ENCODE results near the gene TBKBP1.
A peak's percentile ranks its signal among the peaks of the same experiment; 100 is the strongest.

The TBKBP1 gene

DNA sequence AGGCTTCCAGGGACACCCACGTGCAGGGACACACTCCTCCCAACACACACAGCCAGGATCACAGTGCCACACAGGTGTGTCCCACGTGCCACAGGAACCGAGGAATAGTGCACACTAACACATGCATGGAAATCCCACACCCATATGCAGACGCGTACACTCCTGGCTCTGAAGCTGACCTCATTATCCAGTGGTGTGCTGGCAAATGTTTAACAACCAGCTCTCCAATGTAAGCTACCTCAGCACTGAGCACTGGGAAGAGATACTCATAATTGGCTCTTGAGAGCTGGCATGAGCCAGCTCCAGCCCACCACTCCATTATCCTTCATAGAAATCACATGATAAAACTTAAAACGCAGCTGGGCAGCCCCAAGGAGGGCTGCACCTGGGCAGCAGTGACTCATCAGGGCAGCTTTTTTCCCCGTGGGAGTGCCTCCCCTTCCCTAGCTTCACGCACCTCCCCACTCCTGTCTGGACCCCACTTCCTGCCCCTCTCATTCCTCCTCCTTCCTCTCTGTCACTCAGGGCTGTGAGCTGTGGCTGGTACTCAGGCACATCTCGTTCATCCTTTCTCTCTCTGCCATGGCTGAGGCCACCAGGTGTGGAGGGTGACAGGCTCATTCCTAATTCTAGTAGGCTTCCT lies 24.1 kb downstream of the TBKBP1 start:
- peak; percentile 49 for DNase-seq (ENCODE audit: low read depth)
- TF ChIP-seq CTCF (IDR thresholded peaks at IDR 0.05; ENCODE audit: low read depth, low read length) (no peak), POLR2A (IDR thresholded peaks at IDR 0.05; ENCODE audit: extremely low read depth, insufficient read length) (no peak), MYC (IDR thresholded peaks at IDR 0.05; ENCODE audit: low read depth, low read length) (no peak)
- TF ChIP-seq, protein P1, sequence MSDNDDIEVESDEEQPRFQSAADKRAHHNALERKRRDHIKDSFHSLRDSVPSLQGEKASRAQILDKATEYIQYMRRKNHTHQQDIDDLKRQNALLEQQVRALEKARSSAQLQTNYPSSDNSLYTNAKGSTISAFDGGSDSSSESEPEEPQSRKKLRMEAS (IDR thresholded peaks at IDR 0.05; ENCODE audit: low read depth, low read length), result no peak
- H3K4me3 ChIP-seq (ENCODE audit: low read depth, low read length), result no peak overlapping the region

DNA sequence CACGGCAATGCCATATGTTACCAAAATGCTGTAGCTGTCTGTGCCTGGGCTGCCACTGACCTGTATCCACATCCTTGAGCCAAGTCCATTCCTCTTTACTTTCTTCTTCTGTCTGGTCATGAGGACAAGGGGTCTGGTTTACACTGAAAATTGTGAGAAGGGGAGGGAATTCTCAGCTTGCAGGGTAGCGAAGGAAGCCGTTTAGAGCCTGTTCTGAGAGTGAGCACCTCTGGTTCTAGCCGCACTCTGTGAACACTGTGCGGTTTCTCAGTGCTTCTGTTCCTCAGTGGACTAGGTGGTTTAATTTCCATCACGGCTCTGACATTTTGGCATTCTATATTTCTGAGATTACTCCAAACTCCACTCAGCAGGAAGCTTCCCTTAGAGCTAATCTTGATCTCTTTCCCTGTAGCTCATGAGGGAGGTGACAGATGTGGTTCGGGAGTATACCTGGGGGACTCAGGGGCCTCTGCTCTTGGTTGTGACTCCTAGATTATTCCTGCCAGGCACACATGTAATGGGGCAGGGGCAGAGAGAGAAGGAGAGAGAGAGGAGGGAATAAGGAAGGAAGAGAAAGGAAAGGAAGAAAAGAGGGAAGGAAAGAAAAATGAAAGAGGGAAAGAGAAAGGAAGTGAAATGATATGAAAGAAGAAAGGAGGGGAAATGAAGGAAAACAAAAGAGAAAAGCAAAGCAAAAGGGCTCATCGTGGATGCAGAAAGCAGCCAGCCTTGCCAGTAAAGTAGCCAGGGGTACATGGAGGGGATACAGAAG lies 24.9 kb downstream of the TBKBP1 start:
- H3K4me3 ChIP-seq (ENCODE audit: low read depth, low read length), result no peak overlapping the region
- no peak for DNase-seq (ENCODE audit: low read depth)
- no peak for TF ChIP-seq MYC (IDR thresholded peaks at IDR 0.05; ENCODE audit: low read depth, low read length)
- TF ChIP-seq CTCF (IDR thresholded peaks at IDR 0.05; ENCODE audit: low read depth, low read length), result no peak
- TF ChIP-seq, protein P1 (IDR thresholded peaks at IDR 0.05; ENCODE audit: low read depth, low read length), result no peak
- no peak for TF ChIP-seq POLR2A (IDR thresholded peaks at IDR 0.05; ENCODE audit: extremely low read depth, insufficient read length)

DNA sequence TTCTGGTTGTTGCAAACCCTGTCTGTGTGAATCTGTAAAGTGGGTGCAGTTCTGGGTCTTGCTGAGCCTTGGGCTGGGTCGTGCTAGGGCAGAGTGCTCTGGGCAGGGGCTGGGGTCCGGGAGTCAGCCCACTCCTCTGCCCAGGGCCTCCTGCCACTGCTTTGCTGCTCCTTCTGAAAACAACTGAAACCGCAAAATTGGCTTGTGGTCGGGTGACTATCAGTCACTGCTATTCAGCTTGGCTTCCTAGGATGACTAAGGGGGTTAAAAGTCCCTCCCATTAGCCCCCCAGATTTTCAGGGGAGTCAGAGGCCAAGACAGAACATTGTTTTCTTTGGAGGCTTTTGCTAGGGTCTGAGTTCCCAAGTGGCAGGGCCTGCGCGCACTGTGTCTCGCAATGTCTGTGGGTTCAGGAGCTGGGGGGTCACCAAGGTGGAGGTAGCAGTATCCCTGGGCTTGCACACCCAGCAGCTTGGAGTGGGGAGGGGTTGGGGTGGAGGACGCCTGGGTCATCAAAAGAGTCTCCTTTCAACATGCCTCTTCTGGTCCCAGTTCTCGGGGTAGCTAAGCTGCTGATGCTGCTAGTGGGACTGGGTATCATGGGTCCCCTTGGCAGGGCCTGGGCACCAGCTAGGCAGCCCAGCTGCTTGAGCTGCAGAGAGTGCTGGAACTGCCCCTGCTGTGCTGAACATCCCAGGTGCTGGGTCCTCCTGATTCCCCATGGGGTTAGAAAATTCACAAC lies 25.6 kb downstream of the TBKBP1 start:
- peak; percentile 82 for DNase-seq (ENCODE audit: low read depth)

DNA sequence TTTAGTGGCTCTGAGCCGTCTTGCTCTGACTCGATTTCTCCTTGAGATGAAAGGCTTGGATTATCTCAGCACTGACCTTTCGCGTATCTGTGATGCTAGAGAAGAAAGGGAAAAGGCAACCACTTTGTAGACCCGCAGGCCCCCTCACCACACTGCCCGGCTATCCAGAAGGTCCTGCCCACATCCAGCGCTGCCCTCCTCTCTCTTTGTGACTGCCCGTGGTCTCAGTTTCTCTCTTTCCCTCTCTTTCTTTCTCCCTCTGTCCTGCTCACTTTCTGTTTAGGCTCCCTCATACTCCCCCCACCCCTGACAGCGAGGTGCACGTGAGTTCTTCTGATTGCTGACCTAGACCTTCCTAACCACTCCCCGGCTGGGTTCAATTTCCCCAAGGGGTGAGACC lies 26.2 kb downstream of the TBKBP1 start:
- no peak for DNase-seq (ENCODE audit: low read depth)
- TF ChIP-seq MYC (IDR thresholded peaks at IDR 0.05; ENCODE audit: low read depth, low read length) (no peak), CTCF (IDR thresholded peaks at IDR 0.05; ENCODE audit: low read depth, low read length) (no peak), POLR2A (IDR thresholded peaks at IDR 0.05; ENCODE audit: extremely low read depth, insufficient read length) (no peak)
- TF ChIP-seq, protein P1 (IDR thresholded peaks at IDR 0.05; ENCODE audit: low read depth, low read length), result no peak
- H3K4me3 ChIP-seq (ENCODE audit: low read depth, low read length), result no peak overlapping the region

More for the DNA sequence above, 25.6 kb downstream of the TBKBP1 start:
- TF ChIP-seq POLR2A (IDR thresholded peaks at IDR 0.05; ENCODE audit: extremely low read depth, insufficient read length), result no peak
- TF ChIP-seq CTCF (IDR thresholded peaks at IDR 0.05; ENCODE audit: low read depth, low read length), result no peak
- no peak for TF ChIP-seq MYC (IDR thresholded peaks at IDR 0.05; ENCODE audit: low read depth, low read length)
- TF ChIP-seq, protein P1 (IDR thresholded peaks at IDR 0.05; ENCODE audit: low read depth, low read length), result no peak
- H3K4me3 ChIP-seq (ENCODE audit: low read depth, low read length), result no peak overlapping the region

DNA sequence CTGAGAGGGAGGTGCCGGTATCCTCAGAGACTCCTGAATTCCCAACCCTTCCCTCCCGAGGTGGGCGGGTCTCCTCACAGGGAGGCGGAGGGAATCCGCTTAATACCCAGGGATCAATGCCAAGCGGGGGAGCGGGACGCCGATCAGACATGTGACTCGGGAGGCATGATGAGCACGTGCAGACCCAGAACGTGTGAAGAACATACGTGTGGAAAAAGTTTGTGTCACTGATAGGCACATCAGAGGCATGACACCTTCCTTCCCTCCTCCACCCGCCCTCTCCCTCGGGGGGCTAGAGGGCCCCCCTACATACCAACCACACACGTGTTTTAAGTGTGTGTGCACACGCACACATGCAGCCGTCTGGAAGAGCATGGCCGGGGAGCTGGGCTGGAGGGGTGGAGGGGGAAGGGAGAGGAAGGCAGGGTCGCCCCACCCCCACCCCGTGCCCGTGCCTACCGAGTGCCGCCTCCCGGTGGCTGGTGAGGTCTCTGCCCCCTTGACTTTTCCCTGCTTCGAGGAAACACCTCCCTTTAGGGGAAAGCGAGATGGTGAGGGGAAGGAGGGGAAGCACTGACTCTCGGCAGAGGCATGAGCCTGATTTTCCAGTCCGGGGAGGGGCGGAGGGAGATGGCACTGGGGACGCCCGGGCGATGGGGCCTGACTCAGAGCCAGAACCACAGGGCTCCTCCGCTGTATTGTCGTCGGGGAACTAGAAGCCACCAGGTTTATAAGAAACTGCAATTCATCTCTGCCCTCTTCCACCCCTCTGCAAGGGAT lies 27.0 kb downstream of the TBKBP1 start:
- peak; percentile 75 for DNase-seq (ENCODE audit: low read depth)
- no peak overlapping the region for H3K4me3 ChIP-seq (ENCODE audit: low read depth, low read length)
- no peak for TF ChIP-seq MYC (IDR thresholded peaks at IDR 0.05; ENCODE audit: low read depth, low read length)
- no peak for TF ChIP-seq CTCF (IDR thresholded peaks at IDR 0.05; ENCODE audit: low read depth, low read length)
- TF ChIP-seq, protein P1 (IDR thresholded peaks at IDR 0.05; ENCODE audit: low read depth, low read length), result no peak; the same call in 1 of the 2 replicates
- no peak for TF ChIP-seq POLR2A (IDR thresholded peaks at IDR 0.05; ENCODE audit: extremely low read depth, insufficient read length)

Data from NB4 (cell line).